SJCRH30 (cell line): ENCODE results near the gene PAIP2. TPM values are rescaled to one million over a fixed set of nuclear protein-coding genes. Genes with fewer than 3 reads are reported as not detected.
A peak's percentile ranks its signal among the peaks of the same experiment; 100 is the strongest.

ENCODE experiments used
- DNase-seq, 2 experiments: peaks; one replicate each; pipeline ENCODE4 v3.0.0-alpha.2; 2015 to 2020
- H3K27ac ChIP-seq: fragments of 250-450 bp; sonication (Bioruptor Pico); 2 replicates; pipeline ENCODE4 v1.5.1; 2020; ENCODE audit warnings: mild to moderate bottlenecking, moderate library complexity
- H3K27me3 ChIP-seq: fragments of 250-450 bp; sonication (Bioruptor Pico); 2 replicates; pipeline ENCODE4 v1.5.1; 2020; ENCODE audit warnings: mild to moderate bottlenecking, moderate library complexity
- H3K36me3 ChIP-seq: fragments of 250-450 bp; sonication (Bioruptor Pico); 2 replicates; pipeline ENCODE4 v1.5.1; 2020; ENCODE audit warnings: mild to moderate bottlenecking, moderate library complexity
- H3K4me1 ChIP-seq: fragments of 250-450 bp; sonication (Bioruptor Pico); 2 replicates; pipeline ENCODE4 v1.5.1; 2020; ENCODE audit warnings: mild to moderate bottlenecking, moderate library complexity
- H3K4me3 ChIP-seq: fragments of 250-450 bp; sonication (Bioruptor Pico); 2 replicates; pipeline ENCODE4 v1.5.1; 2020; ENCODE audit warnings: mild to moderate bottlenecking, moderate library complexity
- H3K9me3 ChIP-seq: fragments of 250-450 bp; sonication (Bioruptor Pico); replicated peaks from 2 replicates; pipeline ENCODE4 v1.5.1; 2020; ENCODE audit warnings: mild to moderate bottlenecking, moderate library complexity
- total RNA-seq: library from RNA; depleted of rRNA; stranded (reverse); fragments of >200 nt; shearing (Covaris generic); gene quantifications from 2 replicates; pipeline ENCODE4 v1.2.3, GENCODE V29; 2014; rRNA removed

PAIP2 gene
- total RNA-seq, 1 experiment from 2014 or later, result 131 TPM

DNA sequence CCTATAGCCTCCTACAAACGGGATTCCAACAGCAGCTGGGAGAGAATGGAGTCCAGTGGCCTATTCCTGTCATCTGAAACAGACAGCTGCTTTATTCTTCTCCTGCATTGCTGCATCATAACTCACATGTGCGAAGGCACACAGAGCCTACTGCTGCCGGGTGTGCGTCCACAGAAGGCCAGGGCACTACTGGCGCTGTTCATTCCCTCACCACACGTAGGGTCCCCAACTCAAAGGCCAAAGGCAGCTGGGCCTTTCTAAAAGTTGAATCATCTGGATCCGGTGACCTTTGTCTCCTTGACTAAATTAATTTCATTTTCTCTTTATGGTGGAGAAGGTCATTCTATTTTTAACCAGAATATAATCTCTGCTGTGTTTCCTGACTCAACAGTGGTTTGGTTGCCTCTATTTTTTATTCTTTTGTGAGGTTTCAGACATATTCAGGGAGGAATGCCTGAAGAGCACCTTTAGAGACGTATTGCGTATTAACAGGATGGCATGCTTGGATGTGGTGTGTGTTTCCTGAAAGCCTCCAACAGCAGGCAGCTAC is 73.0 kb downstream of the PAIP2 start:
- no peaks in the 10 kb centered on the region for H3K27me3 ChIP-seq
- peaks cover 10% of the 10 kb centered on the region; the same call in 1 of the 2 replicates for H3K36me3 ChIP-seq
- H3K27ac ChIP-seq, result peak overlapping the region; percentile 54
- DNase-seq, result peak; percentile 75 to 85
- no peaks in the 10 kb centered on the region for H3K9me3 ChIP-seq
- H3K4me3 ChIP-seq, result no peak overlapping the region
- H3K4me1 ChIP-seq, result peaks cover 14% of the 10 kb centered on the region

DNA sequence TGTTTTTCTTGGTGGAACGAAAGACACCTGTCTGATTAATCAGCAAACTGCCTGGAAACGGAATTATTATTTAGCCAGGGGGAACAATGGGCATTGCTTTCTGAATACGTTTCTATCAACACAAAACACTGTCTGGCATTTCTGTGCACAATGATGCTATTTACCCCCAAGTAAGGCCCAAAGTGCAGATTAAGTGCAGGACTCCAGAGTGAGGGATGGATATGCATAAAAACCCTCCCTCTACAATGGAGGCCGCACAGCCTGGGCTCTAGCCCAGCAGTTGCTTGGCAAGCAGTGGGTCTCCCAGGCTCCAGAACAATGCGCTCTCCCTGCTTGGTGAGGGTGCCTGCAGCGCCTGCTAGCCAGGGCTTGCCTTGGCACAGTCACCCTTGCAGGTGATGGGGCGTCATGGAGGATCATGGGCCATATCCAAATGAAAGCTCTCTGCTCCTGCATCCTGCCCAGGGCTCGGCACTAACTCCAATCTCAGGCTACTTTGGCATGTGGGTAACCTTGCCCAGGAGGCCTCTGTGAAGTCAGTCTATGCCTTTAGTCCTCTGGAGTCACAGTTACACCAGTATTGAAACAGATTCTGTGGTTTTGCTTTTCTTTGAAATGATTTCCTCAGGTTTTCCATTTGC is 73.7 kb downstream of the PAIP2 start:
- Histone ChIP-seq H3K9me3 (no peaks in the 10 kb centered on the region), H3K27ac (peak overlapping the region; percentile 54), H3K27me3 (no peaks in the 10 kb centered on the region), H3K4me1 (peaks cover 14% of the 10 kb centered on the region), H3K36me3 (peaks cover 12% of the 10 kb centered on the region; the same call in 1 of the 2 replicates), H3K4me3 (no peak overlapping the region)
- no peak for DNase-seq

DNA sequence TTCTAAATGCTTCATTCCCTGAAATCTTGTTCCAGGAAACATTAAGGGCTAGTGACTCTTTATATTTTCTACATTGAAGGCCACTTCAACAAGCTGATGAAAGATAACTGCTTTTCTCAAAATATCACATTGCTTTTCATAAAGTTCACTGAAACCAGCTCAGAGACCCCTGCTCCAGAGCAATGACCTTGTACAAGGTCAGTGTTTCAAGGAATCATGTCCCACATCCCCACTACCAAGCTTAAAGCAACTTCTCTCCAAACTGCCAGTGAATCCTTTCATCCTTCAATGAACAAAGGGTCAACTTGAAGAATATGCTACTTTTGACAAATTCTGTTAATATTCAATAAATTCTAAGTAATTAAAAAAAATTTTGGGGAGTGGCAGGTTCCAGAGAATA is 74.2 kb downstream of the PAIP2 start:
- DNase-seq, result no peak
- peaks cover 14% of the 10 kb centered on the region for H3K4me1 ChIP-seq
- peaks cover 13% of the 10 kb centered on the region; the same call in 1 of the 2 replicates for H3K36me3 ChIP-seq
- H3K27ac ChIP-seq, result no peak overlapping the region
- H3K27me3 ChIP-seq, result no peaks in the 10 kb centered on the region
- H3K9me3 ChIP-seq, result no peaks in the 10 kb centered on the region
- no peak overlapping the region for H3K4me3 ChIP-seq

DNA sequence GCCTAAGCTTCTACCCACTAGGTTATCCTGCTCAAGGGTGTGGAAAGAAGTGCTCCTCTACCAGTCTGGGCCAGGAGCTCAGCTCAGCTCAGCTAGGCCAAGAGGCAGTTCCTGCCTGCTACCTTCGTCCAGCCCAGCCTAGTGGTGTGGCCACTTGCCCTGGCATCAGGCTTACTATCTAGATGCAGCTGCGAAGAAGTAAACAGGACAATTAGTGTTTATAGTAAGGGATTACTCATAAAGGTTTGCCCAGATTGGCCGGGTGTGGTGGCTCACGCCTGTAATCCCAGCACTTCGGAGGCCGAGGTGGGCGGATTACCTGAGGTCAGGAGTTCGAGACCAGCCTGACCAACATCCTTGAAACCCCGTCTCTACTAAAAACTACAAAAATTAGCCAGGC is 75.0 kb downstream of the PAIP2 start:
- no peak for DNase-seq
- Histone ChIP-seq H3K27me3 (no peaks in the 10 kb centered on the region), H3K36me3 (peaks cover 13% of the 10 kb centered on the region; the same call in 1 of the 2 replicates), H3K9me3 (no peaks in the 10 kb centered on the region), H3K27ac (no peak overlapping the region), H3K4me1 (peaks cover 14% of the 10 kb centered on the region), H3K4me3 (no peak overlapping the region)

DNA sequence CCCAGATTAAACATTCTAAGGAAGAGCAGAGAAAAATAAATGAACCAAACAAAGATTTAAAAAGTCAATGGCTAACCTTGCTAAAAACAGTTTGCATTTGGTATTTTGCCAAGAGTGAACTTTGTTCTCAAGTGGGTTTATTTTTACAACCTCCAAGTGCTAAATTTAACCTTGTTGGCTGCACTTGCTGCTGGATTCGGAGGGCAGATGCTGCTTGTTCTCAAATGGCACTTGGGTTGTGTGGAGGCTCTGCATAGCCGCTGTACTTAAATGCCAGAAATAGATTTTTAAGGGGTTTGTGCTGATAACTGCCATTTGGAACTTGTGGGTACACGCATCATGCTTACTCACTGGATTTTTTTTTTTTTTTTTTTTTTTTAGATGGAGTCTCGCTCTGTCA is 75.6 kb downstream of the PAIP2 start:
- H3K36me3 ChIP-seq, result peaks cover 13% of the 10 kb centered on the region; the same call in 1 of the 2 replicates
- peak in 1 of 2 experiments; percentile 21 for DNase-seq
- H3K27me3 ChIP-seq, result no peaks in the 10 kb centered on the region
- H3K4me1 ChIP-seq, result peaks cover 14% of the 10 kb centered on the region
- no peaks in the 10 kb centered on the region for H3K9me3 ChIP-seq
- H3K27ac ChIP-seq, result no peak overlapping the region
- H3K4me3 ChIP-seq, result no peak overlapping the region

DNA sequence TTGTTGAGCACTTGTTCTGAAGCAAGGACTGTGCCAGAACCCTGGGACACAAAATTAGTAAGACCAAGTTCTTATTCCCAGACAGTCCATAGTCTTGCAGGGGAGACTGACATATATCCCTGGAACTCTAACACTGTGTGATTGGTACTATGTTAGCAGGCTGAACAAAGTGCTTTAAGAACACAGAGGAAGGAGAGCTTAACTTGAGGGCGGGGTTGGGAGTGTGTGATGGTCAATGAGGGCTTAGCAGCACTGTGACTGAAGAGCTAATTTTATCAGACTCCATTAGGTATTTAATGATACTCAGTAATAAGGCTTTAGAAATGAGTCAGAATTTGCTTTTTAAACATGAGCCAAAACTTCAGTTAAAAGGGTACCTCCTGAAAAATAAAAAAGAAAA is 77.1 kb downstream of the PAIP2 start:
- no peak for DNase-seq
- no peaks in the 10 kb centered on the region for H3K27me3 ChIP-seq
- H3K27ac ChIP-seq, result no peak overlapping the region
- no peaks in the 10 kb centered on the region; the same call in 1 of the 2 replicates for H3K9me3 ChIP-seq
- peaks cover 15% of the 10 kb centered on the region; the same call in 1 of the 2 replicates for H3K36me3 ChIP-seq
- H3K4me1 ChIP-seq, result peaks cover 16% of the 10 kb centered on the region
- no peak overlapping the region for H3K4me3 ChIP-seq

Other genes starting within 250 kb of the PAIP2 start
- 7.1 and 7.7 TPM in 2 replicates for gene SIL1, start 143.5 kb upstream of the PAIP2 start, total RNA-seq
- 588 and 629 TPM in 2 replicates for gene MATR3, start 48.1 kb upstream of the PAIP2 start, total RNA-seq
- gene SLC23A1, start 41.4 kb downstream of the PAIP2 start, total RNA-seq, result not detected in 2 replicates
- gene MZB1, start 48.1 kb downstream of the PAIP2 start, total RNA-seq, result 0.24 TPM in 1 of 2 replicates, not detected in the other
- 0.38 and 0.59 TPM in 2 replicates for gene PROB1, start 53.2 kb downstream of the PAIP2 start, total RNA-seq
- 8.2 and 8.8 TPM in 2 replicates for gene SPATA24, start 62.2 kb downstream of the PAIP2 start, total RNA-seq
- gene DNAJC18, start 97.7 kb downstream of the PAIP2 start, total RNA-seq, result 19.7 and 19.8 TPM in 2 replicates
- gene ECSCR, start 120.9 kb downstream of the PAIP2 start, total RNA-seq, result 0.14 TPM in 1 of 2 replicates, not detected in the other
- not detected in 2 replicates for gene SMIM33, start 129.2 kb downstream of the PAIP2 start, total RNA-seq
- gene STING1, start 140.9 kb downstream of the PAIP2 start, total RNA-seq, result 13.2 and 15.0 TPM in 2 replicates
- 101 and 106 TPM in 2 replicates for gene UBE2D2, start 219.5 kb downstream of the PAIP2 start, total RNA-seq